NCI-H524 (cell line): ENCODE measurements around the gene AIFM2.
"Not testable (repeated sequence)": the region's sequence is repeated elsewhere in the genome, so short reads cannot be mapped to it uniquely, and the experiment has no call there.

Experiments used
- DNase-seq, 2 experiments: peaks; one replicate each; lab custom pipeline; 2025; lab: John Stamatoyannopoulos, UW

Gene AIFM2

DNA sequence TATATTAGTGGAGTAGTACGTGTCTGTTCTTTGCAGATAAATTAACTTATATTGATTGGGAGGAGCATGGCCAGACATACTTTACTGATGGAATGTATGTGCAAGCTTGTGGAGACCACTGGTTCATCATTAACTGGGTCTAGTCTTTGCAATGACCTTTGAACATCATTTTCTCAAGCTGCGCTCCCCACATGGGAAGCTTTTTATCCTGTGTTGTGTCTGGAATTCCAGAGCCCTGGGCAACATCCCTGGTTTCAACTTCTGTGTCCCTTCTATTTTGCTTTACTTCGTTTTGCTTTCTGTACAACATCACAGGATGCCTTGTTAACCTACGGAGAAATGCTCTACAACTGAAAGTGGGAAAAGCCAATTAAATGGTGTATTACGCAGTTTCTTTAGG, 41.7 kb downstream of the AIFM2 start:
- DNase-seq, result no peak

DNA sequence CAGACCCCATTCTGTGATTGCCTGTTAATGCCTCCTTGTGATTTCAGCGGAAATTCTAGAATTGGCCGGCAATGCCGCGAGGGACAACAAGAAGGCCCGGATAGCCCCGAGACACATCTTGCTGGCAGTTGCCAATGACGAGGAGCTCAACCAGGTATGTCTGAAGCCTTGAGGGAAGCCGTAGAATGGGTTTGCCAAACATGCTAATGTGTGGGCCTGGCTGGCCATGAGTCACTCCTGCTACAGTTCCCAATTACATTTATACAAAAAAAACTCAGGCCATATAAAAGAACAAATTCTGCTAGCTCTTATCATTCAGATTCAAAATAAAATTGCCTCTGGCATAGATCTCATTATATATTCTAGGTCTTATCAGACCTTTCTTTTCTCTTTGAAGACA, 42.6 kb downstream of the AIFM2 start:
- DNase-seq, result no peak

DNA sequence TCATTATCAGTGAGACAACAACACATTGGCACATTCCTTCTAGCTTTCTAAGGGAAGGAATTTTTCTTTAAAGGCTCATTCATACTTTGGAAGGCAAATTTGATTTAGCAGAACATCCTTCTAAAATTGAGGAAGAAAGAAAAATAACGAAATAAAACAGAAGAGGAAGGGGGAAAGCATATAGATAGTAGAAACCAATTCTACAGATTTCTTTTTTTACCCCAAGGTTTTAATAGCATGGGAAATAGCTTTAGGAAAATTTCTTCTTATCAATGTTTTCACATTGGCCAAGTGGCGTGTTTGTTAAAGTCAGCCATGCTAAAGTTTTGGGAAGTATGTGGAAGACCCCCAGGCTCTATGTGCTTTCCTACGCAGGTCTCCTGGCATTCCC, 44.3 kb downstream of the AIFM2 start:
- no peak for DNase-seq

GRCh38 chr10:70087616-70088307, 44.9 kb downstream of the AIFM2 start:
- DNase-seq, result no peak

- DNase-seq, result no peak
These were observed 46.5 kb downstream of the AIFM2 start for GRCh38 chr10:70085975-70086613.

DNA sequence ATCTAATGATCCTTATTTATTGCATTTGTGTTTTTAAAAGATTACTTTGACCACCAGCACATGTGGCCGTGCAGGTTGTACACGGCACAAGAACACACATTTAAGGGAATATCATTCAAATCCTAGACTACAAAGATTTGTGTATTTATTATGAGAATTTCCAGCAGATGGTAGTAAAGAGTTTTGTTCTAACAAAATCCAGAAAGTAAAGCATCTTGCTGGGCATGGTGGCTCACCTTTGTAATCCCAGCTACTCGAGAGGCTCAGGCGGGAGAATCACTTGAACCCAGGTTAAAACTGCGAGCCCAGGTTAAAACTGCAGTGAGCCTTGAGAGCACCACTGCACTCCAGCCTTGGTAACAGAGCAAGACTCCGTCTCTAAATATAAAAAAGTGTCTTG, 48.4 kb downstream of the AIFM2 start:
- peak in 1 of 2 experiments; percentile 0 for DNase-seq

DNA sequence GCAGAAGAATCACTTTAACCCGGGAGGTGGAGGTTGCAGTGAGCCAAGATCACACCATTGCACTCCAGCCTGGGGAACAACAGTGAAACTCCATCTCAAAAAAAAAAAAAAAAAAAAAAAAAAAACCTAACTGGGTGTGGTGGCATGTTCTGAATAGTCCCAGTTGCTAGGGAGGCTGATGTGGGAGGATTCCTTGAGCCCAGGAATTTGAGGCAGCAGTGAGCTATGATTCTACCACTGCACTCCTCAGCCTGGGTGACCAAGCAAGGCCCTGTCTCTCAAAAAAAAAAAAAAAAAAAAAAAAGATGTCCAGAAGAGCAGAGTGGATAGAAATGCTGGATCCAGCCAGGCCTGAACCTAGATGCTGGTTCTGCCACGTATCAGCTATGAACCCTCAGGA, 51.8 kb downstream of the AIFM2 start:
- not testable (repeated sequence) for DNase-seq

- DNase-seq, result no peak
These were observed 53.7 kb downstream of the AIFM2 start for GRCh38 chr10:70078937-70079336.

- no peak for DNase-seq
These were observed 54.3 kb downstream of the AIFM2 start for GRCh38 chr10:70078329-70078728.

GRCh38 chr10:70074971-70075370, 57.7 kb downstream of the AIFM2 start:
- peak in 1 of 2 experiments; percentile 11 for DNase-seq

GRCh38 chr10:70074165-70074564, 58.5 kb downstream of the AIFM2 start:
- DNase-seq, result no peak

- DNase-seq, result no peak
These were observed 61.8 kb downstream of the AIFM2 start for GRCh38 chr10:70070834-70071233.

DNA sequence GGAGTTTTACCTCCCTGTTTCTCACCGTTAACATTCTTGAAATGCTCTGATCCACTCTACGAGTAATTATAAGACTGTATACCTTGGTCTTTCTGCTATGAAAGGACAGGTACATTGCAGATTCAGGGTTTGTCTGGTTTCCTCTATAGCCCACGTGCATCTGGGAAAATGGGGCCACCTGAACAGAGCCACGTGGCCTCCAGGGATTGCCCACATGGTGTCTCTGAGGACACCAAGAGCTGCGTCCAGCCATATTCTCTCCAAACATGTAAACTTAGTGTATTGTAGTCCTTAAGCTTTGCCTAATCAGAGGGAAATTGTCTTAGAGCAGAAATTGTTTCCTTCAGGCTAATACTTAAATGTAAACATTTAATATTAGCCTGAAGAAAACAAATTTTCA, 63.3 kb downstream of the AIFM2 start:
- DNase-seq, result no peak

DNA sequence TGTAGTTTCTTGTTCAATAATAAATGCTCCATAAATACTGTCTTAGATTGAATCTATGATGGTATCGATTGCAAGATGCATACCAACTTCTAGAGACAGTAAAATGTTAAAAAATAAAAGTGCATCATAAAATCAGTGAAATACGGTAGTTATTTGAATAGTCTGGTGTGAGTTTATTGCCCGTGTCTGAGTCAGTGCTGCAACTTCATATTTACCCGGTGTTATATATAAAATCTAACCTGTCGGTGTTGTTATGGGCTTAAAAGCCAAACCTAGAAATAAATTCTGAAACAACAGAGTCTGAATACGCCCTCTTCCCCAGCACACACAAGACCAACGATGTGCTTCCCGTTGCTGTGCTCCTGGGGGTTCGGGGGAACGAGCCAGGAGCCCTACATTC, 63.7 kb downstream of the AIFM2 start:
- no peak for DNase-seq

DNA sequence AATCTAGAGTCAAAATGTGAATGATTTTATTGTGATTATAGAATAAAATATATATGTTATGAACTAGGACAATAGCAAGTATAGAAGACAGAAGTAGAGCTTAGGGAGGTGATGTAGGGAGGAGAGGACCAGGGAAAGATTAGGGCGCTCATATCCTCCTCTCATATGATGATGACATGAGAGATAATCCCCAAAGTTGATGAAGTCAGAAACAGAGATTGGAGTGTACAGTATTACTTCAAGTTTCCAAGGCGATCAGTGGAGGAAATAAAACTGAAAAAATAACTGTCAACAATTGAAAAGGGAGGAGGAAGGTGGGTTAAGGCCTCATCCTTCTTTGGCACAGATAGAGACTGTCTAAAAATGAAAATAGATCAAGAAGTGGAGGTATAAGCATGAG, 65.0 kb downstream of the AIFM2 start:
- DNase-seq, result no peak

- no peak for DNase-seq
These were observed 66.4 kb downstream of the AIFM2 start for GRCh38 chr10:70066190-70066589.

DNA sequence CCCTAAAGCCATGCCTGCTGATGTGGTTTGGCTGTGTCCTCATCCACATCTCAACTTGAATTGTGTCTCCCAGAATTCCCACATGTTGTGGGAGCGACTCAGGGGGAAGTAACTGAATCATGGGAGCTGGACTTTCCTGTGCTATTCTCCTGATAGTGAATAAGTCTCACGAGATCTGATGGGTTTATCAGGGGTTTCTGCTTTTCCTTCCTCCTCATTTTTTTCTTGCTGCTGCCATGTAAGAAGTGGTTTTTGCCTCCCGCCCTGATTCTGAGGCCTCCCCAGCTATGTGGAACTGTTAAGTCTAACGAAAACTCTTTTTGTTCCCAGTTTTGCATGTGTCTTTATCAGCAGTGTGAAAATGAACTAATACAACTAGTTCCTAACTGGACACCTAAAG, 68.1 kb downstream of the AIFM2 start:
- DNase-seq, result no peak

DNA sequence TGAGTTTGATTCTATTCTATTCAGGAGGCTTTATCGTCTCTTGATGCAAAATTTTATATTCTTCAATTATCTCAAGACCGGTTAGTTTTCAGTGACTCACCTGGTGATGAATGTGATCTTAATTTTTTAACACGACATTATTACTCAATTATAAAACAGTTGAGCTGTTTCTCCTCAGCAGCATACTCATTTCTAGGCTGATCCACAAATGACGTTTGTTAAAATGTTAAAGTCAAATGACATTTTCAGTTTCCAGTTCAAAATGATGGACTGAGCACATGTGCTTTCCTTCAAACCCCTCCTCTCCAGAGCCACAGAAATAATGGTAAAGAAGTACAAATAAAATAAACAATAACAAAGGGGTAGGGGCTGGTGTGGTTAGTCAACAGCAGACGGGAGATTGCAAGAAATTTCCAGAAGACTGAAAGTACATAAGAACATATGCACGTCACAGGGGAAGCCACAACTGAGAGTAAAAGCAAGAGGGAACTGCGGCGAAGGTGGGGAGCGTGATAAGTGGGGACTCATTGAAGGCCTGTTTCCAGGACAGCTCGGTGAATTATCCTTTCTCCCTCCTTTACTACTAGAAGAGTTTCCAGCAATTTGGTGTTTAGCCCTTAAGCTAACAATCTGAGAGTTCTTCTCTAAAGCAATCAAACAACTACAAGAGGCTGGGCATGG, 69.1 kb downstream of the AIFM2 start:
- DNase-seq, result no peak
